HepG2 (cell line): ENCODE measurements around the gene RSPH9. TPM values are rescaled to one million over a fixed set of nuclear protein-coding genes. Genes with fewer than 3 reads are reported as not detected.

Experiments used
- BRCA1 ChIP-seq: sonication (generic); formaldehyde crosslinking; IDR thresholded peaks from 2 replicates; pipeline ENCODE4 v1.4.0; 2020; ENCODE audit warnings: missing genetic modification reagents
- DNMT1 ChIP-seq: sonication (generic); formaldehyde crosslinking; IDR thresholded peaks from 2 replicates; pipeline ENCODE4 v1.5.1; 2020; ENCODE audit warnings: mild to moderate bottlenecking, missing genetic modification reagents
- EED ChIP-seq: sonication (generic); formaldehyde crosslinking; IDR thresholded peaks from 2 replicates; pipeline ENCODE4 v1.5.0; 2020; ENCODE audit warnings: mild to moderate bottlenecking, missing genetic modification reagents
- FOXO4 ChIP-seq: sonication (generic); formaldehyde crosslinking; conservative IDR thresholded peaks from 2 replicates; pipeline ENCODE4 v1.8.1; 2023; ENCODE audit warnings: missing genetic modification reagents
- HNF1A ChIP-seq, 2 experiments: sonication (generic) in 1 of 2; formaldehyde crosslinking in 1 of 2; IDR thresholded peaks; 2 replicates each; pipeline versions ENCODE4 v1.4.0 to v1.6.1; 2016 to 2020; ENCODE audit warnings: borderline replicate concordance in 1 of 2, low read depth in 1 of 2, mild to moderate bottlenecking in 1 of 2, missing genetic modification reagents in 1 of 2
- MZF1 ChIP-seq: sonication (generic); formaldehyde crosslinking; IDR thresholded peaks from 2 replicates; pipeline ENCODE4 v1.8.1; 2023; ENCODE audit warnings: mild to moderate bottlenecking, missing genetic modification reagents, borderline replicate concordance
- RAD21 ChIP-seq: fragments of 450-650 bp; formaldehyde crosslinking; IDR thresholded peaks from 2 replicates; pipeline ENCODE4 v1.5.0; 2020; ENCODE audit warnings: mild to moderate bottlenecking
- SIN3A ChIP-seq: IDR thresholded peaks from 2 replicates; pipeline ENCODE4 v1.6.1; 2011; ENCODE audit warnings: low read depth, mild to moderate bottlenecking, control low read depth, low read length, borderline replicate concordance
- THAP11 ChIP-seq: IDR thresholded peaks from 2 replicates; pipeline ENCODE4 v1.6.1; 2016; ENCODE audit warnings: missing biosample characterization, missing genetic modification reagents
- USF2 ChIP-seq, 2 experiments: sonication (generic) in 1 of 2; formaldehyde crosslinking in 1 of 2; IDR thresholded peaks; 2 replicates each; pipeline versions ENCODE4 v1.5.1 to v1.6.1; 2011 to 2020; ENCODE audit warnings: borderline replicate concordance in 1 of 2, low read depth in 1 of 2, low read length in 1 of 2, mild to moderate bottlenecking in 1 of 2, missing genetic modification reagents in 1 of 2, moderate library complexity in 1 of 2
- ZFX ChIP-seq: sonication (generic); formaldehyde crosslinking; IDR thresholded peaks from 2 replicates; pipeline ENCODE4 v1.4.0; 2020; ENCODE audit warnings: mild to moderate bottlenecking, low read depth, missing genetic modification reagents, moderate library complexity
- ZNF280D ChIP-seq: sonication (generic); formaldehyde crosslinking; IDR thresholded peaks from 2 replicates; pipeline ENCODE4 v1.5.1; 2020; ENCODE audit warnings: mild to moderate bottlenecking, missing genetic modification reagents
- ZNF496 ChIP-seq: sonication (generic); formaldehyde crosslinking; IDR thresholded peaks from 2 replicates; pipeline ENCODE4 v1.8.1; 2023; ENCODE audit warnings: mild to moderate bottlenecking, moderate library complexity, missing genetic modification reagents; ENCODE audit not compliant: insufficient replicate concordance
- polyA plus RNA-seq, 8 experiments: library from polyadenylated mRNA; depleted of rRNA in 3 of 8; stranded (reverse) in 7 of 8; unstranded in 1 of 8; fragments of >200 nt; fragmentation: Illumina TruSeq in 4 of 8; extraction: Trizol in 4 of 8; gene quantifications; 2 replicates each; pipeline versions ENCODE4 v1.2.1 to v1.2.3, GENCODE V29; 2011 to 2016; ENCODE audit warnings: low read depth in 4 of 8, missing spikeins in 1 of 8, mixed read lengths in 1 of 8; ENCODE audit not compliant: insufficient read depth in 1 of 8
- total RNA-seq, 5 experiments: library from RNA; depleted of rRNA; stranded (reverse); fragments of >200 nt; fragmentation: Illumina TruSeq; extraction: Trizol; gene quantifications; 2 replicates each; pipeline ENCODE4 v1.2.3, GENCODE V29; 2016; ENCODE audit warnings: low read depth in 1 of 5

The RSPH9 gene
- total and polyA plus RNA-seq, 2 of the 13 experiments (the other 11 are each of a cell fraction or from before 2014, with no cell fraction given): 0.04 TPM; not detected in 1

GRCh38 chr6:43668151-43669028 is 23.6 kb downstream of the RSPH9 start (continued):
- no peak for TF ChIP-seq ZNF496 (CRISPR knock-in tag)
- peak; percentile 95; the same call in 1 of the 2 replicates for TF ChIP-seq DNMT1 (CRISPR knock-in tag)
- peak; percentile 89 for TF ChIP-seq MZF1 (CRISPR knock-in tag)
- peak; percentile 84; the same call in 1 of the 2 replicates for TF ChIP-seq SIN3A
- TF ChIP-seq FOXO4 (CRISPR knock-in tag): 0 out of 2 replicates have a peak, but pooled peaks have one; percentile 74
- peak; percentile 71; the same call in 1 of the 2 replicates for TF ChIP-seq RAD21 (CRISPR knock-in tag)
- peak; percentile 44 for TF ChIP-seq THAP11
- no peak for TF ChIP-seq EED (CRISPR knock-in tag)
- peak; percentile 67; the same call in 1 of the 2 replicates for TF ChIP-seq ZNF280D (CRISPR knock-in tag)
- peak; percentile 34; the same call in 1 of the 2 replicates for TF ChIP-seq BRCA1 (CRISPR knock-in tag)
- peak; percentile 43; the same call in 1 of the 2 replicates for TF ChIP-seq HNF1A (IDR thresholded peaks at IDR 0.05; ENCODE audit: low read depth)
- TF ChIP-seq HNF1A (CRISPR knock-in tag; IDR thresholded peaks at IDR 0.05; ENCODE audit: borderline replicate concordance): no peak; the same call in 1 of the 2 replicates
- 0 out of 2 replicates have a peak, but pooled peaks have one; percentile 4 for TF ChIP-seq USF2 (IDR thresholded peaks at IDR 0.05; ENCODE audit: low read depth, low read length)
- no peak for TF ChIP-seq USF2 (CRISPR knock-in tag; IDR thresholded peaks at IDR 0.05; ENCODE audit: borderline replicate concordance)
- peak; percentile 81 for TF ChIP-seq ZFX
